Stimulated activated naive CD8-positive, alpha-beta T cell treated with anti-CD3 and anti-CD28 coated beads, Interleukin-15, Interleukin-2, amounts not matched to agents 100 ng/mL and 50 ng/mL, for 24 hours (primary cell): ENCODE data around the gene NDUFS7.

Source experiments
- H3K27ac Mint-ChIP-seq: one replicate; pipeline ENCODE4 v1.8.0; 2021; ENCODE audit warnings: mild to moderate bottlenecking, mixed read lengths
- H3K27me3 Mint-ChIP-seq: one replicate; pipeline ENCODE4 v1.8.0; 2021; ENCODE audit warnings: mixed read lengths
- H3K36me3 Mint-ChIP-seq: one replicate; pipeline ENCODE4 v1.8.0; 2021; ENCODE audit warnings: low read depth, mixed read lengths
- H3K4me1 Mint-ChIP-seq: one replicate; pipeline ENCODE4 v1.8.0; 2021; ENCODE audit warnings: low read depth, mixed read lengths
- H3K4me3 Mint-ChIP-seq: one replicate; pipeline ENCODE4 v1.8.0; 2021; ENCODE audit warnings: mild to moderate bottlenecking, mixed read lengths
- H3K9me3 Mint-ChIP-seq: one replicate; pipeline ENCODE4 v1.8.0; 2021; ENCODE audit warnings: mixed read lengths

The NDUFS7 gene

DNA sequence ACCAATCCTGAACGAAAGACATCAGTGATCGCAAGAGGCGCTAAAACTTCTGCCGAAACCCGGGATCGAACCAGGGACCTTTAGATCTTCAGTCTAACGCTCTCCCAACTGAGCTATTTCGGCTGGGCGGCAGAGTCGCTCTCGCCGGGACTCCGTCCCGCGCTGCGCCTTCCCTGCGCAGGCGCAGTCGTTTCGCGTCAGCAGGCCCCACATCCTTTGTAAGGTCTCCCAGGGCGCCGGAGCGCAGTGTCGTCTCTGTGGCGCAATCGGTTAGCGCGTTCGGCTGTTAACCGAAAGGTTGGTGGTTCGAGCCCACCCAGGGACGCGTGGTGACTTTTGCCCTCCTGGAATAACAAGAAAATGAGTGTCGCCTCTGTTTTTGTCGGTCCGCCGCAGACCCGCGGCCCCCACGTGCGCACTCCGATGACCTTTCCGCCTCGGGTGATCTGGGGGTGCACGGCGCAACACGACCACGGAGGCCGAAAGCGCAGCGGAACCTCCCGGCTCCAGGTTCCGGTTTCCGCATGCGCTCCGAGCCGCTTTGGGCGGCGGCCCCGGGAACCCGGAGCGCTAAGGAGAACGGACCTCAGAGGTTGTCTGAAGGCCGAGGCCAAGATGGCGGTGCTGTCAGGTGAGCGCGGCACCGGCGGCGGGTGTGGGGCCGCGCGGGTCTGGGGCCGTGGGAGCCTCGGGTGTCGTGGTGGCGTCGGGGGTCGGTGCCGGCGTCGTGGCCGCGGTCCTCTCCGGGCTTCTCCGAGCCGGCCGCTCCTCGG, at the start of gene NDUFS7:
TSS of gene NDUFS7 (plus strand) at position 596 of the 773 bp plus-strand sequence. CDS start at position 616, 20 bp downstream.
- H3K9me3 Mint-ChIP-seq = no peaks in the 10 kb centered on the region
- peaks cover 11% of the 10 kb centered on the region for H3K36me3 Mint-ChIP-seq
- peaks cover 4% of the 10 kb centered on the region for H3K27me3 Mint-ChIP-seq
- peak within 1 kb of the TSS; percentile 99 for H3K27ac Mint-ChIP-seq
- H3K4me1 Mint-ChIP-seq = peaks cover 19% of the 10 kb centered on the region
- peak within 1 kb of the TSS; percentile 83 for H3K4me3 Mint-ChIP-seq

DNA sequence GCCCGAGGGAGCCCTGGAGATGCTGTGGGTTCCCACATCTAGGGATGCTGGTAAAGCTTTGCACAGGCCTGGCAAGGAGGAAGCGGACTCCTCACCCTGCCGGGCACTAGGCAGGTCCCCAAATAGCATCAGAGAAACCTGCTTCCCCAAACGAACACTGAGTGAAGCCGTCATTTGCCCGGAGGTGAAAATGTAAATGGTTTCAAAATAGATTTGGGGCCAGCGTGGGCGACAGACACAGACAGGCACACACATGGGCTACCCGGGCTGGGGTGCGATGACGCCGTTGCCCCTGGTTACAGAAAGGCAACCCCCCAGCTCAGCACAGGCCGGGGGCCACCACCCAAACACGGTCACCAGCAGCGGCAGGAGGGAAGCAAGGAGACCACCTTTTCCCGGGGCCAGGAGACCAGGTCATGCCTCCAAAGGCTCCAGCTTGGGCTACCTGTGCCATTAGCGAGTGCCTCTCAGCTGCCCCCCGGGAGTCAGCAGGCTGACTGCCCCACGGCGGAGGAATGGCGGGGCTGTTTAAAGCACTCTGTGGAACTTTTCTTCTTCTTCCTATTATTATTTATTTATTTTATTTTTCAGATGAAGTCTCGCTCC, 47.5 kb upstream of the NDUFS7 start:
- H3K4me1 Mint-ChIP-seq = no peaks in the 10 kb centered on the region
- no peaks in the 10 kb centered on the region for H3K27me3 Mint-ChIP-seq
- no peaks in the 10 kb centered on the region for H3K9me3 Mint-ChIP-seq
- H3K27ac Mint-ChIP-seq = no peak overlapping the region
- no peak overlapping the region for H3K4me3 Mint-ChIP-seq
- H3K36me3 Mint-ChIP-seq = no peaks in the 10 kb centered on the region

GRCh38 chr19:1340681-1341469, 42.8 kb upstream of the NDUFS7 start:
- no peaks in the 10 kb centered on the region for H3K36me3 Mint-ChIP-seq
- H3K27ac Mint-ChIP-seq = no peak overlapping the region
- no peaks in the 10 kb centered on the region for H3K27me3 Mint-ChIP-seq
- H3K4me1 Mint-ChIP-seq = peaks cover 5% of the 10 kb centered on the region
- H3K9me3 Mint-ChIP-seq = no peaks in the 10 kb centered on the region
- no peak overlapping the region for H3K4me3 Mint-ChIP-seq

GRCh38 chr19:1343041-1343440, 40.7 kb upstream of the NDUFS7 start:
- Mint-ChIP-seq H3K27me3 (no peaks in the 10 kb centered on the region), H3K36me3 (no peaks in the 10 kb centered on the region), H3K4me3 (no peak overlapping the region), H3K4me1 (peaks cover 5% of the 10 kb centered on the region), H3K9me3 (no peaks in the 10 kb centered on the region), H3K27ac (no peak overlapping the region)

- H3K36me3 Mint-ChIP-seq = no peaks in the 10 kb centered on the region
- H3K27ac Mint-ChIP-seq = no peak overlapping the region
- no peak overlapping the region for H3K4me3 Mint-ChIP-seq
- no peaks in the 10 kb centered on the region for H3K27me3 Mint-ChIP-seq
- no peaks in the 10 kb centered on the region for H3K9me3 Mint-ChIP-seq
- H3K4me1 Mint-ChIP-seq = peaks cover 5% of the 10 kb centered on the region
Observed at GRCh38 chr19:1349211-1349610, 34.5 kb upstream of the NDUFS7 start.

- Mint-ChIP-seq H3K4me1 (peaks cover 11% of the 10 kb centered on the region), H3K9me3 (no peaks in the 10 kb centered on the region), H3K4me3 (no peak overlapping the region), H3K27me3 (no peaks in the 10 kb centered on the region), H3K36me3 (peaks cover 6% of the 10 kb centered on the region), H3K27ac (no peak overlapping the region)
Observed at GRCh38 chr19:1350867-1351266, 32.8 kb upstream of the NDUFS7 start.

- H3K4me3 Mint-ChIP-seq = no peak overlapping the region
- no peak overlapping the region for H3K27ac Mint-ChIP-seq
- H3K4me1 Mint-ChIP-seq = peaks cover 17% of the 10 kb centered on the region
- H3K36me3 Mint-ChIP-seq = peaks cover 6% of the 10 kb centered on the region
- no peaks in the 10 kb centered on the region for H3K27me3 Mint-ChIP-seq
- no peaks in the 10 kb centered on the region for H3K9me3 Mint-ChIP-seq
Observed at GRCh38 chr19:1351381-1351851, 32.3 kb upstream of the NDUFS7 start.

GRCh38 chr19:1353144-1353543, 30.6 kb upstream of the NDUFS7 start:
- Mint-ChIP-seq H3K27me3 (no peaks in the 10 kb centered on the region), H3K36me3 (peaks cover 21% of the 10 kb centered on the region), H3K9me3 (no peaks in the 10 kb centered on the region), H3K4me1 (peaks cover 17% of the 10 kb centered on the region), H3K27ac (no peak overlapping the region), H3K4me3 (peak overlapping the region; percentile 23)

- H3K9me3 Mint-ChIP-seq = no peaks in the 10 kb centered on the region
- peaks cover 40% of the 10 kb centered on the region for H3K36me3 Mint-ChIP-seq
- peak overlapping the region; percentile 92 for H3K27ac Mint-ChIP-seq
- H3K4me3 Mint-ChIP-seq = peak overlapping the region; percentile 88
- H3K27me3 Mint-ChIP-seq = no peaks in the 10 kb centered on the region
- peaks cover 17% of the 10 kb centered on the region for H3K4me1 Mint-ChIP-seq
Observed at GRCh38 chr19:1354970-1355567, 28.6 kb upstream of the NDUFS7 start.

- H3K27ac Mint-ChIP-seq = peak overlapping the region; percentile 92
- H3K4me1 Mint-ChIP-seq = peaks cover 17% of the 10 kb centered on the region
- H3K36me3 Mint-ChIP-seq = peaks cover 44% of the 10 kb centered on the region
- no peaks in the 10 kb centered on the region for H3K9me3 Mint-ChIP-seq
- H3K27me3 Mint-ChIP-seq = no peaks in the 10 kb centered on the region
- peak overlapping the region; percentile 88 for H3K4me3 Mint-ChIP-seq
Observed at GRCh38 chr19:1355568-1356507, 27.9 kb upstream of the NDUFS7 start.

- Mint-ChIP-seq H3K36me3 (peaks cover 49% of the 10 kb centered on the region), H3K9me3 (no peaks in the 10 kb centered on the region), H3K4me1 (peaks cover 17% of the 10 kb centered on the region), H3K27ac (no peak overlapping the region), H3K27me3 (no peaks in the 10 kb centered on the region), H3K4me3 (peak overlapping the region; percentile 88)
Observed at GRCh38 chr19:1356508-1356865, 27.2 kb upstream of the NDUFS7 start.

DNA sequence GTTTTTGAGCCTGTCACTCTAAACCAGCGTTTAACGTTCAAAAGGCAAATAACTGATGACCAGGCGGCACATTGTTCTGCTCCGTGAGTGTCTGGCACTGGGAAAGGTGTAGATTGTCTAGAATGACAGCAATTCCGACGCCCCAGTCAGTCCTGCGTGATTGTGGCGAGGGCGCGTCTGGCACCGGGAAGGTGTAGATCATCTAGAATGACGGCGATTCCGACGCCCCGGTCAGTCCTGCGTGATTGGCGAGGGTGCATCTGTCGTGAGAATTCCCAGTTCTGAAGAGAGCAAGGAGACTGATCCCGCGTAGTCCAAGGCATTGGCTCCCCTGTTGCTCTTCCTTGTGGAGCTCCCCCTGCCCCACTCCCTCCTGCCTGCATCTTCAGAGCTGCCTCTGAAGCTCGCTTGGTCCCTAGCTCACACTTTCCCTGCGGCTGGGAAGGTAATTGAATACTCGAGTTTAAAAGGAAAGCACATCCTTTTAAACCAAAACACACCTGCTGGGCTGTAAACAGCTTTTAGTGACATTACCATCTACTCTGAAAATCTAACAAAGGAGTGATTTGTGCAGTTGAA, 26.1 kb upstream of the NDUFS7 start:
- no peaks in the 10 kb centered on the region for H3K9me3 Mint-ChIP-seq
- no peaks in the 10 kb centered on the region for H3K27me3 Mint-ChIP-seq
- peaks cover 26% of the 10 kb centered on the region for H3K4me1 Mint-ChIP-seq
- no peak overlapping the region for H3K27ac Mint-ChIP-seq
- no peak overlapping the region for H3K4me3 Mint-ChIP-seq
- peaks cover 59% of the 10 kb centered on the region for H3K36me3 Mint-ChIP-seq

GRCh38 chr19:1360126-1360817, 23.4 kb upstream of the NDUFS7 start:
- peaks cover 71% of the 10 kb centered on the region for H3K36me3 Mint-ChIP-seq
- no peak overlapping the region for H3K27ac Mint-ChIP-seq
- peaks cover 45% of the 10 kb centered on the region for H3K4me1 Mint-ChIP-seq
- no peaks in the 10 kb centered on the region for H3K9me3 Mint-ChIP-seq
- no peak overlapping the region for H3K4me3 Mint-ChIP-seq
- no peaks in the 10 kb centered on the region for H3K27me3 Mint-ChIP-seq
